Activated B cell treated with CpG ODN at 0.5 μM for 24 hours (primary cell): ENCODE results near the gene CDC42BPG. TPM values are rescaled to one million over a fixed set of nuclear protein-coding genes. Genes with fewer than 3 reads are reported as not detected.

Experiments
- ATAC-seq: fragments of 200-7000 bp; cut with Tn5 transposase; one replicate; pipeline ENCODE4 v1.10.0; 2021; ENCODE audit warnings: low read depth, mild to moderate bottlenecking, moderate library complexity
- CTCF ChIA-PET: fragments of 350-600 bp; sonication (Branson Sonifier 250); formaldehyde crosslinking; loops from one replicate; lab custom pipeline; 2021; ENCODE audit warnings: antibody characterized with exemption; lab: Charles Lee
- POLR2A ChIA-PET: fragments of 350-600 bp; sonication (Branson Sonifier 250); formaldehyde crosslinking; loops from one replicate; lab custom pipeline; 2021; ENCODE audit warnings: antibody characterized with exemption; lab: Charles Lee
- DNase-seq: peaks from one replicate; pipeline ENCODE4 v3.0.0; 2022
- H3K27ac Mint-ChIP-seq: one replicate; pipeline ENCODE4 v1.8.0; 2020; ENCODE audit warnings: mixed read lengths
- H3K27me3 Mint-ChIP-seq: one replicate; pipeline ENCODE4 v1.8.0; 2021; ENCODE audit warnings: mixed read lengths
- H3K36me3 Mint-ChIP-seq: one replicate; pipeline ENCODE4 v1.8.0; 2021; ENCODE audit warnings: low read depth, mixed read lengths
- H3K4me1 Mint-ChIP-seq: one replicate; pipeline ENCODE4 v1.8.0; 2021; ENCODE audit warnings: mixed read lengths
- H3K4me3 Mint-ChIP-seq: one replicate; pipeline ENCODE4 v1.8.0; 2020; ENCODE audit warnings: mild to moderate bottlenecking, mixed read lengths
- H3K9me3 Mint-ChIP-seq: one replicate; pipeline ENCODE4 v1.8.0; 2020; ENCODE audit warnings: mixed read lengths
- intact Hi-C: fragments of 100-400 bp; cut with micrococcal nuclease; formaldehyde crosslinking; loops from one replicate; pipeline ENCODE4 v1.15.1; 2024
- total RNA-seq: library from RNA; stranded (reverse); gene quantifications from 2 replicates; pipeline ENCODE4 v1.2.3, GENCODE V29; 2022
- TF ChIP-seq, protein P1 (sequence below): fragments of 200-600 bp; IDR thresholded peaks from one replicate; pipeline ENCODE4 v1.8.0; 2022; ENCODE audit warnings: antibody characterized with exemption, mild to moderate bottlenecking

CDC42BPG gene
- total RNA-seq, 1 donor from 2014 or later, result 3.7 TPM

DNA sequence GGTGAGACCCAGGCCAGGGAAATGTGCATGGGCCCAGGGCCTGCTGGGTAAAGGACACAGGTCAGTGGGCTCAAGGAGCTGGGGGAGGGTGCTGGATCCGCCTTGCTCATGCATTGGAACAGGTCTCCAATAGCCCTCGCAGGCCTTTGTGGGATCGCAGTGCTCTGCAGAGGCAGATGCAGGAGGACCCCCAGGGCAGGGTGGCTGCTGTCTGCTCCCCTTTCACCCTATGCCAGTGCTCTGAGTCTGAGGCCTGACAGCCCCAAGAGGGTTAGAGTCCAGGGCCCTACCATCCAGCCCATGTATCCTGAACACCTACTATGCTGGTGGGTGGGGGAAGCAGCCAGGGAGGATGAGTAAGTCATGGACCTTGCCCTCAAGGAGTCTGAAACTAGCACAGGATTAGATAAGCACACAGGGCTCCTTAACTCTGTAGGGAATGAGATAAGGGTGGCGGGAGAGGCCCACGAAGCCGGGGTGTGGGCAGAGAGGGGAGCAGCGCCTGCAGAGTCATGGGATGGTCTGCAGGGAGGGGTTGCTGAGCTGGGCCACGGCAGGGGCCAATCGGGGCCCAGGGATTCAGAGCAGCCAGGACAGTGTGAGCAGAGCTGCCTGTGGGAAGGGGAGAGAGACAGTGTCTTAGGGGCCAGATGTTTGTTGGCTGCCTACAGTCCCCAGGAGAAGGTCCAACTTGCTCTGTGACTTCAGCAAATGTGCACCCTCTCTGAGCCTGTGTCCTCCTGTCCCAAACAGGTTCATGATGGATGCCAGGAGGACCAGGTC lies 44.5 kb upstream of the CDC42BPG start:
- Mint-ChIP-seq H3K9me3 (no peaks in the 10 kb centered on the region), H3K27ac (no peak overlapping the region), H3K27me3 (no peaks in the 10 kb centered on the region), H3K4me1 (peaks cover 45% of the 10 kb centered on the region), H3K36me3 (no peaks in the 10 kb centered on the region), H3K4me3 (no peak overlapping the region)
- TF ChIP-seq, protein P1, sequence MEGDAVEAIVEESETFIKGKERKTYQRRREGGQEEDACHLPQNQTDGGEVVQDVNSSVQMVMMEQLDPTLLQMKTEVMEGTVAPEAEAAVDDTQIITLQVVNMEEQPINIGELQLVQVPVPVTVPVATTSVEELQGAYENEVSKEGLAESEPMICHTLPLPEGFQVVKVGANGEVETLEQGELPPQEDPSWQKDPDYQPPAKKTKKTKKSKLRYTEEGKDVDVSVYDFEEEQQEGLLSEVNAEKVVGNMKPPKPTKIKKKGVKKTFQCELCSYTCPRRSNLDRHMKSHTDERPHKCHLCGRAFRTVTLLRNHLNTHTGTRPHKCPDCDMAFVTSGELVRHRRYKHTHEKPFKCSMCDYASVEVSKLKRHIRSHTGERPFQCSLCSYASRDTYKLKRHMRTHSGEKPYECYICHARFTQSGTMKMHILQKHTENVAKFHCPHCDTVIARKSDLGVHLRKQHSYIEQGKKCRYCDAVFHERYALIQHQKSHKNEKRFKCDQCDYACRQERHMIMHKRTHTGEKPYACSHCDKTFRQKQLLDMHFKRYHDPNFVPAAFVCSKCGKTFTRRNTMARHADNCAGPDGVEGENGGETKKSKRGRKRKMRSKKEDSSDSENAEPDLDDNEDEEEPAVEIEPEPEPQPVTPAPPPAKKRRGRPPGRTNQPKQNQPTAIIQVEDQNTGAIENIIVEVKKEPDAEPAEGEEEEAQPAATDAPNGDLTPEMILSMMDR, result no peak
- ATAC-seq (no peak), DNase-seq (no peak)
- intact Hi-C loops, result loop anchor here (1.0 kb wide), 3 partner anchors 11 to 42 kb away; partner anchors contain the start of gene EHD1
- ChIA-PET POLR2A (interaction anchor here (0.5 to 27.8 kb wide), 4 partner anchors 12 to 155 kb away, joined by 3 to 1194 read pairs (median 16); partner anchors contain the start of genes ARL2, CDC42BPG and EHD1), CTCF (interaction anchor here (0.9 to 13.0 kb wide), 3 partner anchors 16 to 43 kb away, joined by 9 to 310 read pairs (median 9); partner anchors contain the start of gene CDC42BPG)

GRCh38 chr11:64888406-64888728 lies 43.9 kb upstream of the CDC42BPG start:
- peak overlapping the region; percentile 80 for H3K4me3 Mint-ChIP-seq
- TF ChIP-seq, protein P1, result no peak
- intact Hi-C loops, result loop anchor here (1.0 kb wide), 3 partner anchors 10 to 41 kb away; partner anchors contain the start of gene EHD1
- ChIA-PET POLR2A (interaction anchor here (1.0 to 27.8 kb wide), 5 partner anchors 11 to 126 kb away, joined by 3 to 1194 read pairs (median 6); partner anchors contain the start of genes ARL2, CDC42BPG, EHD1 and SF1), CTCF (interaction anchor here (0.5 to 13.0 kb wide), 14 partner anchors 10 to 443 kb away, joined by 3 to 310 read pairs (median 8); partner anchors contain the start of genes CDC42BPG and EHD1)
- DNase-seq (no peak), ATAC-seq (no peak)
- H3K9me3 Mint-ChIP-seq, result no peaks in the 10 kb centered on the region
- H3K4me1 Mint-ChIP-seq, result peaks cover 40% of the 10 kb centered on the region
- H3K36me3 Mint-ChIP-seq, result no peaks in the 10 kb centered on the region
- H3K27me3 Mint-ChIP-seq, result no peaks in the 10 kb centered on the region
- H3K27ac Mint-ChIP-seq, result peak overlapping the region; percentile 88

- TF ChIP-seq, protein P1, result peak; percentile 66
- Mint-ChIP-seq H3K4me3 (peak overlapping the region; percentile 80), H3K27ac (peak overlapping the region; percentile 88), H3K36me3 (no peaks in the 10 kb centered on the region), H3K4me1 (peaks cover 37% of the 10 kb centered on the region), H3K9me3 (no peaks in the 10 kb centered on the region), H3K27me3 (no peaks in the 10 kb centered on the region)
- intact Hi-C loops, result loop anchor here (1.0 kb wide), 3 partner anchors 10 to 41 kb away; partner anchors contain the start of gene EHD1
- ChIA-PET CTCF (interaction anchor here (0.5 to 13.0 kb wide), 14 partner anchors 10 to 444 kb away, joined by 3 to 310 read pairs (median 8); partner anchors contain the start of genes CDC42BPG and EHD1), POLR2A (interaction anchor here (1.0 to 27.8 kb wide), 5 partner anchors 11 to 126 kb away, joined by 3 to 1194 read pairs (median 6); partner anchors contain the start of genes ARL2, CDC42BPG, EHD1 and SF1)
- ATAC-seq, result peak; percentile 95
- peak; percentile 89 for DNase-seq
These were observed 43.4 kb upstream of the CDC42BPG start for GRCh38 chr11:64887757-64888405.

GRCh38 chr11:64887234-64887756 lies 42.8 kb upstream of the CDC42BPG start:
- Mint-ChIP-seq H3K27me3 (no peaks in the 10 kb centered on the region), H3K9me3 (no peaks in the 10 kb centered on the region)
- intact Hi-C loops, result no loop called here

More at GRCh38 chr11:64887234-64887756, 42.8 kb upstream of the CDC42BPG start:
- Mint-ChIP-seq H3K27ac (peak overlapping the region; percentile 59), H3K4me1 (peaks cover 31% of the 10 kb centered on the region), H3K4me3 (no peak overlapping the region), H3K36me3 (no peaks in the 10 kb centered on the region)
- ChIA-PET CTCF (interaction anchor here (1.0 to 13.0 kb wide), 10 partner anchors 9 to 41 kb away, joined by 3 to 310 read pairs (median 9); partner anchors contain the start of genes CDC42BPG and EHD1), POLR2A (interaction anchor here (0.6 to 27.8 kb wide), 7 partner anchors 10 to 1255 kb away, joined by 3 to 1194 read pairs (median 5); partner anchors contain the start of genes ARL2, CDC42BPG, EHD1 and SF1)
- ATAC-seq (no peak), DNase-seq (no peak)
- TF ChIP-seq, protein P1, result no peak
